HL-60 (cell line): ENCODE data around the gene SYN1.

Source experiments
- DNase-seq, 2 experiments: peaks; one replicate each; pipeline ENCODE4 v3.0.0-alpha.2; 2010 to 2020; ENCODE audit warnings: low read depth in 1 of 2, low spot score in 1 of 2
- H3K27ac ChIP-seq: fragments of 250-450 bp; sonication (Bioruptor Pico); replicated peaks from 2 replicates; pipeline ENCODE4 v1.5.1; 2020; ENCODE audit warnings: mild to moderate bottlenecking, moderate library complexity
- H3K27me3 ChIP-seq: fragments of 250-450 bp; sonication (Bioruptor Pico); 2 replicates; pipeline ENCODE4 v1.5.1; 2021; ENCODE audit warnings: mild to moderate bottlenecking, moderate library complexity; ENCODE audit not compliant: insufficient read depth, poor library complexity, severe bottlenecking
- H3K4me3 ChIP-seq: replicated peaks from 2 replicates; pipeline ENCODE4 v1.5.1; 2011; ENCODE audit warnings: mild to moderate bottlenecking, control low read depth, low read length; ENCODE audit not compliant: insufficient read depth
- CTCF ChIP-seq: IDR thresholded peaks from one replicate; pipeline ENCODE4 v1.5.1; 2011; ENCODE audit warnings: low read length, control low read depth, inconsistent platforms; ENCODE audit not compliant: insufficient read depth
- GABPA ChIP-seq: IDR thresholded peaks from 2 replicates; pipeline ENCODE4 v1.6.1; 2012; ENCODE audit warnings: low read depth
- POLR2AphosphoS5 ChIP-seq: IDR thresholded peaks from 2 replicates; pipeline ENCODE4 v1.6.1; 2012; ENCODE audit warnings: low read depth
- REST ChIP-seq: IDR thresholded peaks from 2 replicates; pipeline ENCODE4 v1.6.1; 2012; ENCODE audit warnings: low read depth; ENCODE audit not compliant: insufficient replicate concordance
- SPI1 ChIP-seq: IDR thresholded peaks from 2 replicates; pipeline ENCODE4 v1.6.1; 2012; ENCODE audit warnings: low read depth, mild to moderate bottlenecking, borderline replicate concordance

The SYN1 gene

GRCh38 chrX:47611926-47612325 is 7.7 kb downstream of the SYN1 start:
- no peak for TF ChIP-seq REST
- no peak for TF ChIP-seq CTCF
- TF ChIP-seq POLR2AphosphoS5: no peak
- no peak for TF ChIP-seq GABPA
- no peak for TF ChIP-seq SPI1
- no peak overlapping the region for H3K27ac ChIP-seq
- no peak for DNase-seq
- no peak overlapping the region for H3K4me3 ChIP-seq
- no peaks in the 10 kb centered on the region for H3K27me3 ChIP-seq

GRCh38 chrX:47611489-47611888 is 8.2 kb downstream of the SYN1 start:
- Histone ChIP-seq H3K4me3 (no peak overlapping the region), H3K27ac (no peak overlapping the region), H3K27me3 (no peaks in the 10 kb centered on the region)
- no peak for DNase-seq
- no peak for TF ChIP-seq GABPA

- TF ChIP-seq GABPA (no peak), CTCF (no peak), POLR2AphosphoS5 (no peak), REST (no peak), SPI1 (no peak)
- Histone ChIP-seq H3K4me3 (no peak overlapping the region), H3K27me3 (no peaks in the 10 kb centered on the region), H3K27ac (no peak overlapping the region)
- DNase-seq: no peak
These were observed 9.1 kb downstream of the SYN1 start for GRCh38 chrX:47610511-47610910.

GRCh38 chrX:47608130-47608810 is 11.4 kb downstream of the SYN1 start:
- TF ChIP-seq CTCF (no peak), GABPA (no peak), REST (no peak), POLR2AphosphoS5 (0 out of 2 replicates have a peak, but pooled peaks have one; percentile 26), SPI1 (no peak)
- no peaks in the 10 kb centered on the region for H3K27me3 ChIP-seq
- DNase-seq: peak in 1 of 2 experiments; percentile 33
- no peak overlapping the region for H3K4me3 ChIP-seq
- no peak overlapping the region for H3K27ac ChIP-seq
